ENCODE results near the gene TRDMT1.
"Not testable (repeated sequence)": the region's sequence is repeated elsewhere in the genome, so short reads cannot be mapped to it uniquely, and the experiment has no call there.

The TRDMT1 gene

DNA sequence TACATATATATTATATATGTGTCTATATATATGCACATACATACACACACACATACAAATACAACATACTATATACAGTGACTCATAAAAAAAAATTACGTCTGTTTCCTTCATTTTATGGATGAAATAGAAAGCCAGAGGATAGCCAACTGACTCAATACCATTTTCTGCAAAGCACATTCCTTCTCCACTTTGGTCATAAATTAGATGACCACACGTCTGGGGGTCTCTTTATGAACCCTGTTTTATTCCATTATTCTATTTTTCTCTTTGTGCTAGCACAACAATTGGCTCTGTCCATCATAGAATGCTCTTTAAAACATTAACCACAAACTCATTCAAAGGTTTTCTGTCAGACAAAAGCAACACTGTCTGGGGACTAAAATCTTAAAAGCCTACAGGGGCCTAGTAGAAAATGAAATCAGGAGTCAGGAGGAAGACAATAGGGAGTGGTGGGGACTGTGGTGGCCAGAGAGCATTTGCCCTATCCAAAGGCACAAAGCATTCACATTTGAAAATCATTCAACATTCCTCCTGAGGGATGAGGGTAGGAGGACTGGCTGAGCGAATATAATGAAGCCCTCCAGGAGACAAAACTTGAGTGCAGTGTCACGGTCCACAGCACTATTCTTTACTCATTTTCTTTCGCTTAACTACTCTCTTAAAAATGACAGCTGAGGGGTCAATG, 76.1 kb downstream of the TRDMT1 start:
- DNase-seq = no peak

- DNase-seq = no peak
Observed at GRCh38 chr10:17123961-17124360, 77.5 kb downstream of the TRDMT1 start.

GRCh38 chr10:17122726-17123661, 78.5 kb downstream of the TRDMT1 start:
- no peak for DNase-seq

GRCh38 chr10:17122052-17122451, 79.4 kb downstream of the TRDMT1 start:
- no peak for DNase-seq

DNA sequence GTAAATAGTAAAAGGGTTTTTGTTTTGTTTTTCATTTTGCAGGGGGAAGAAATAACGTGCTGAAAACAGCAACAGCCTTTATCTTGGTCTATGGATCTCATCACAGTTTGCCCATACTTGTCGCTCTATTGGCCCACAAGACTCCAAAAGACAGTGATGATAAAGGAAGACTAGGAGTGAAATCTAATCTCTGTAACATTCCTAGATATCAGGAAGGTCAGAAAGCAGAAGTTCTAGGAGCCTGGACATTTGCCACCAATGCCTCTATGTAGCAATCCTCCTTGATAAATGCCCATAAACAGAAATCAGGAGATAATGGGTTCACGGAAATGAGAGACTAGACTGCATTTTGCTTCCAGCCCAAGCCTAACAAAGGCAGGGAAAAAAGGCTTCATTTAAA, 80.8 kb downstream of the TRDMT1 start:
- no peak for DNase-seq

- DNase-seq = no peak
Observed at GRCh38 chr10:17119845-17120244, 81.6 kb downstream of the TRDMT1 start.

GRCh38 chr10:17116193-17116592, 85.3 kb downstream of the TRDMT1 start:
- no peak for DNase-seq

- DNase-seq = no peak
Observed at GRCh38 chr10:17115683-17116082, 85.8 kb downstream of the TRDMT1 start.

DNA sequence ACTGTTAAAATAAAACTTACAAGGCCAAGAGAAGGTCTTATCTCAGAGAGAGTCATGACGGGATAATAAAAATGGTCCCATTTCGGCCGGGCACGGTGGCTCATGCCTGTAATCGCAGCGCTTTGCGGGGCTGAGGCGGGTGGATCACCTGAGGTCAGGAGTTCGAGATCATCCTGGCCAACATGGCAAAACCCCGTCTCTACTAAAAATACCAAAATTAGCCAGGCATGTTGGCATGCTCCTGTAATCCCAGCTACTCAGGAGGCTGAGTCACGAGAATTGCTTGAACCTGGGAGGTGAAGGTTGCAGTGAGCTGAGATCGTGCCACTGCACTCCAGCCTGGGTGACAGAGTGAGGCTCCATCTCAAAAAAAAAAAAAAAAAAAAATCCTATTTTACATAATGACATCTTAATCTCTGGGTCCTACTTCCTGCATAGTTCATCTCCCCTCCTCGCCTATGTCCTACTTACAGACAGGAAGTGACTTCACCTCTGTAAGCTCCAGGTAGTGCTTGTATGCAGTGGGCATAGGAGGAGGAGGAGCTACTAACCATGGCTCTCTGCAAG, 86.5 kb downstream of the TRDMT1 start:
- not testable (repeated sequence) for DNase-seq

GRCh38 chr10:17113889-17114540, 87.5 kb downstream of the TRDMT1 start:
- DNase-seq = no peak

- no peak for DNase-seq
Observed at GRCh38 chr10:17113346-17113745, 88.1 kb downstream of the TRDMT1 start.

- no peak for DNase-seq
Observed at GRCh38 chr10:17112566-17112965, 88.9 kb downstream of the TRDMT1 start.

- DNase-seq = peak; percentile 13
Observed at GRCh38 chr10:17109475-17110207, 91.8 kb downstream of the TRDMT1 start.

DNA sequence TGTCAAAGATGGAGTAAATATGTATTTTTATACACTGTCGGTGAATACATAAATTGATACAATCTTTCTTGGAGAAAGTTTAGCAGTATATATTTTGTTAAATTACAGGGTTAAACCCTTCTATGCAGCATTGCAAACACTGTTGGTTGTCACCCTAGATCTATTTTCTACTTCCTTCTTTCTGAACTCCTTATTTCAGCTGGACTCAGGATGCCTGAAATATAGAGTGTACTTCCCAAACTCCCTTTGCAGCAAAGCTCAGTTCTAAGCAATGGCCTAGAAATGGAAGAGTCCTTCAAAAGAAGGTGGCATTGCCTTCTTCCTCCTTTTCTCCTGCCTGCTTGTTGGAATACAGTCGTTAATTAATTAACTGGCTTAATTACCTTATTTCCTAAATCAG, 92.4 kb downstream of the TRDMT1 start:
- DNase-seq = no peak

DNA sequence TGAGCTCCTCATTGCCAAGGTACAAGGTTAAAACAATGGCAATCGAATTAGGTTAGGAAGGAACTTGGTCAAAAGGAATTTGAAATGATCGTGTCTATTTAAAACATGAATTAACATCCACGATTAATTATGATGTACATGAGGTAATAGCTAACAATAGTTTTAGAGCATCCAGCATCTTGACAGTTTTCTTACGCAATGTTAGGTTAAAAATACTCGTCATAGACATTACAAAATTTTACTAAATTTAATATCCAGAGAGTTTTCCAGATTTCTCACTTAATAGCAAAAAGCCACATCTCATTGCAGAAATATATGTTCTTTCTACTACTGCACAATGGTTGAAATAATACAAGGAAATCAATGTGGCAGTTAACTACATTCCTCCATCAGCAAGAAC, 94.5 kb downstream of the TRDMT1 start:
- no peak for DNase-seq

- DNase-seq = no peak
Observed at GRCh38 chr10:17101910-17102266, 99.6 kb downstream of the TRDMT1 start.

DNA sequence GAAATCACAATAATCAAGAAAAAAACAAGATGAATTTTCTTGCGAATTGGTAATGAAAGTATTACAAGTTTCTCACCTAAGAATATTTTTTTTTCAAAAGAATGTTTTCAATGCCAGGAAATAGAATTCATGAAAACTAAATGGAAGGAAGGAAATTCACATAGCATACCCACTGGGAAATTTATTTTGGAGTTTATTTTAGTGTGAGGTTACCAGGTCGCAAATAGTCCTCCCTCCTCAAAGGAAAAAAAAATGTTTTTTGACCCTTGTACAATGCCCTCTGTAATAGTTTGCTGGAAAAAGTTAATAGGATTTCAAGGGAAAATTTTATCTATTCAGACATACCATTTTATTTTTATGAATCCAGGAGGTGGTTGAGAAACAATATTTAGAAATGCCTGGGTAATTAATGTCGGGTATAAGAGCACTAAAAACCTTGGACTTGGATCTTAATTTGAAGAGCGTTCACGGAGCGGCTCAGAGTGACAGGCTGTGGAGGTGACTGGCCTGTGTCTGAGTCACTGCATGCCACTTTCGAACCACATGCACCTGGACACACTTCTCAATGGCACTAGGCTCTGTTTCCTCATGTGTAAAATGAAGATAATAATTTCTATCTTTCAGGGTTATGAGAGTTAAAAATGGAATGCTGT, 100.1 kb downstream of the TRDMT1 start:
- DNase-seq = no peak

DNA sequence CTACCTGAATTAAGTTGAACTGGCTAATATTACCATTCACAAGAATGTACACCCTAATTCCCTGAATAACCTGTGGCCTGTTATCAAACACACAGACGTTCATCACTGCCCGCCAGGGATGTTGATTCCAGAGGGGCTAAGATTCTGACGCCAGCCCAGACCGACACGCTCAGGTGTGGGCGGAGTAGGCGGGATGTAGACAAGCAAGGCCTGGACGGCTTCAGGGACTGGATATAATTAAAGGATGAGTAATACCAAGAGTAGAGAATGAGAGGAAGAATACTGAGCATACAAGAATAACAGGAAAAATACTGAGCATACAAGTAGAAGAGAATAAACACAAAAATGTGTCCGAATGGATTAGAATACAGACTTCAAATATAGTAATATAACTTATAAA, 100.9 kb downstream of the TRDMT1 start:
- DNase-seq = no peak

DNA sequence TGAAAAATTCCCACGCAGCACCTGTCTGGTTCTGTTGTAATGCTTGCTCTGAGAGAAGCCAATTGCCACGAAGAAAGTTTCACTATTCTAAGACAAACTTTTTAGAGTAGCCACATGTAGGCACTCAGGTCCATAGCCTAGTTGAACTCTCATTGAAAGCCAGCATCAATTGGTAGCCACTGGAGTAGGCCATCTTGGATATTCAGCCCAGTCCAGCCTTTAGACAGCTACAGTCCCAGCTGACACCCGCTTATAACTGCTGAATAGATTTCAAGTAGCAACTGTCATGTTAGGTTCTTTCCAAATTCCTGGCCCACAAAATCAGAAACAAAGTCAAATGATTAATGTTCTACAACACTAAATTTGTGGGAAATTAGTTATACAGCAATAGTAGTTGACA, 103.5 kb downstream of the TRDMT1 start:
- no peak for DNase-seq
